ENCODE data around the gene ARFGAP2. TPM values are rescaled to one million over a fixed set of nuclear protein-coding genes. Genes with fewer than 3 reads are reported as not detected.

Gene ARFGAP2
- polyA plus RNA-seq, 2 donors, result 47.7 to 49.6 TPM

DNA sequence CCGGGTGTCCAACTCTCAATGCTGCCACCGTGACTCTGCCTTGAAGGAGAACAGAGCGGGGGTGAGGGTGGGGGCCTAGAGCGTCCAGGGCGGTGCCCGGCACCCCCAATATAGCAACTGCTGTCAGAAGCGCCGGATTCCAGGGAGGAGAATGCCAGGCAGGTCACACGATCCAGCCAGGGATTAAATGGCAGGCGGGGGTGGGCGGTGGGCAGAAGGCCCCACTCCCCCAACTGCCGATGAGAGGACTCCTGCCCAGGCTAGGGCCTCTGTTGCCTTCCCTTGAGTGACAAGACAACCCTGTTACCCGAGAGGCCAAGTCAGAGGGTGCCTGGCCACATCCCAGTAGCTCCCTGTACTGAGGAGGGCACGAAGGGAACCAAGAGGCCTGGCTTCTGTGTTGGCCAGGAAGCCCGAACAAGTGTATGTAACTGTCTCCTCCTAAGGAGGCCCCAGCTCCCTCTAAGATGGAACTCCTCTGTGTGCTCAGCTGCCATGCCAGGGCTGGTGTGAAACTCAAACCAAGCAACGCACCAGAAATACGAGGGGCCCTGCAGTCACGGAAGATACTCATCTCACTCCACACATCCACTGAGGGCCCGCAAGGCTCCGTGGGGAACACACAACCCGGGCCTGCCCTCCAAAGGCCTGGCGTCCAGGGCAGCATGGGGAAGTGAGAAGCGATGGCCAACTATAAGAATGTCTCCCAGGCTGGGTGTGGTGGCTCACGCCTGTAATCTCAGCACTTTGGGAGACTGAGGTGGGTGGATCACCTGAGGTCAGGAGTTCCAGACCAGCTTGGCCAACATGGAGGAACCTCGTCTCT is 6.6 kb upstream of the ARFGAP2 start:
- Histone ChIP-seq H3K27me3 (ENCODE audit: control insufficient read depth in 1 of 2, insufficient read depth in 2 of 2, low read length in 2 of 2) (no peaks in the 10 kb centered on the region), H3K4me3 (ENCODE audit: low read depth in 1 of 2, low read length in 2 of 2) (no peak overlapping the region), H3K4me1 (ENCODE audit: control insufficient read depth in 2 of 2, insufficient read depth in 2 of 2, low read length in 1 of 2) (peaks cover 4 to 9% of the 10 kb centered on the region in 2 donors), H3K9me3 (ENCODE audit: control insufficient read depth in 2 of 2, insufficient read depth in 1 of 2, low read depth in 1 of 2, low read length in 1 of 2) (no peaks in the 10 kb centered on the region), H3K36me3 (ENCODE audit: control insufficient read depth in 2 of 2, insufficient read depth in 2 of 2, low read length in 1 of 2) (peaks cover 0 to 25% of the 10 kb centered on the region in 2 donors), H3K27ac (ENCODE audit: low read depth in 2 of 2, low read length in 1 of 2) (peak overlapping the region in 1 of 2 donors; percentile 9)
- WGBS, 2 donors, result 83 to 85% methylated on average over 25 of the region's 25 CpGs

DNA sequence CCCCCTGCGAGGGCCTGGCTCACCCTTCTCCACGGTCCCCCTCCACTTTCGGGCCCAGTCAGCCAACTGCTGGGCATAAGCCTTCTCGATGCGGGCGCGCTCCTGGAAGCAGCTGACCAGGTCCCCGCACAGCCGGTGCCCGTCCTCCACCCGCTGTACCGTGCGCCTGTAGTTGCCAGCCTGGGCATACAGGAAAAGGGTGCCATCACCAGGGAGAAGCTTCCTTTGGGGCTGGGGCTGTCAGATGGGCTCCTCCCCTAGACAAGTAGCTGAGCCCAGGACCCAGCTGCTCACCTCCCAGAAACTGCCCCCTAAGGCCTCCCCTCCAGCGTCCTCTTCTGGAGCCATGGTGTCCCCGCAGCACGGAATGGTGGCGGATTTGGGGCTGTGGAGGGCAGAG is 5.7 kb upstream of the ARFGAP2 start:
- no peaks in the 10 kb centered on the region for H3K27me3 ChIP-seq (ENCODE audit: control insufficient read depth in 1 of 2, insufficient read depth in 2 of 2, low read length in 2 of 2)
- no peaks in the 10 kb centered on the region for H3K9me3 ChIP-seq (ENCODE audit: control insufficient read depth in 2 of 2, insufficient read depth in 1 of 2, low read depth in 1 of 2, low read length in 1 of 2)
- peaks cover 3 to 17% of the 10 kb centered on the region in 2 donors for H3K4me1 ChIP-seq (ENCODE audit: control insufficient read depth in 2 of 2, insufficient read depth in 2 of 2, low read length in 1 of 2)
- H3K36me3 ChIP-seq (ENCODE audit: control insufficient read depth in 2 of 2, insufficient read depth in 2 of 2, low read length in 1 of 2), result peaks cover 0 to 28% of the 10 kb centered on the region in 2 donors
- H3K27ac ChIP-seq (ENCODE audit: low read depth in 2 of 2, low read length in 1 of 2), result no peak overlapping the region
- WGBS, 2 donors, result 92 to 93% methylated on average over 17 of the region's 17 CpGs
- H3K4me3 ChIP-seq (ENCODE audit: low read depth in 1 of 2, low read length in 2 of 2), result no peak overlapping the region

DNA sequence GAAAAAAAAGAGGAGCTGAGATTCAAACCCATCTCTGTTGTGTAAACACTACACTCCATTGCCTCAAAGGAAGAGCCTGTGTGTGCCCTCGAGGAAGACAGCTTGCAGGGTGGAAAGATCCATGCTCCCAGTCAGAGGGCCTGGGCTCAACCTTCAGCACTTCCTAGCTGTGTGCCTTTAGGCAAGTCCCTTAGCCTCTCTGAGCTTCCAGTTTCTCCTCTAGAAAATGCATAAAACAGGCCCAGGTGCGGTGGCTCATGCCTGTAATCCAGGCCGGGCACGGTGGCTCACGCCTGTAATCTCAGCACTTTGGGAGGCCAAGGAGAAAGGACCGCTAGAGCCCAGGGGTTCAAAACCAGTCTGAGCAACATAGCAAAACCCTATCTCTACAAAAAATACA is 4.6 kb upstream of the ARFGAP2 start:
- Histone ChIP-seq H3K9me3 (ENCODE audit: control insufficient read depth in 2 of 2, insufficient read depth in 1 of 2, low read depth in 1 of 2, low read length in 1 of 2) (no peaks in the 10 kb centered on the region), H3K27ac (ENCODE audit: low read depth in 2 of 2, low read length in 1 of 2) (no peak overlapping the region), H3K4me1 (ENCODE audit: control insufficient read depth in 2 of 2, insufficient read depth in 2 of 2, low read length in 1 of 2) (peaks cover 0 to 13% of the 10 kb centered on the region in 2 donors), H3K4me3 (ENCODE audit: low read depth in 1 of 2, low read length in 2 of 2) (no peak overlapping the region), H3K36me3 (ENCODE audit: control insufficient read depth in 2 of 2, insufficient read depth in 2 of 2, low read length in 1 of 2) (peaks cover 0 to 28% of the 10 kb centered on the region in 2 donors), H3K27me3 (ENCODE audit: control insufficient read depth in 1 of 2, insufficient read depth in 2 of 2, low read length in 2 of 2) (no peaks in the 10 kb centered on the region)
- 84 to 89% methylated on average over 6 of the region's 6 CpGs for WGBS, 2 donors

DNA sequence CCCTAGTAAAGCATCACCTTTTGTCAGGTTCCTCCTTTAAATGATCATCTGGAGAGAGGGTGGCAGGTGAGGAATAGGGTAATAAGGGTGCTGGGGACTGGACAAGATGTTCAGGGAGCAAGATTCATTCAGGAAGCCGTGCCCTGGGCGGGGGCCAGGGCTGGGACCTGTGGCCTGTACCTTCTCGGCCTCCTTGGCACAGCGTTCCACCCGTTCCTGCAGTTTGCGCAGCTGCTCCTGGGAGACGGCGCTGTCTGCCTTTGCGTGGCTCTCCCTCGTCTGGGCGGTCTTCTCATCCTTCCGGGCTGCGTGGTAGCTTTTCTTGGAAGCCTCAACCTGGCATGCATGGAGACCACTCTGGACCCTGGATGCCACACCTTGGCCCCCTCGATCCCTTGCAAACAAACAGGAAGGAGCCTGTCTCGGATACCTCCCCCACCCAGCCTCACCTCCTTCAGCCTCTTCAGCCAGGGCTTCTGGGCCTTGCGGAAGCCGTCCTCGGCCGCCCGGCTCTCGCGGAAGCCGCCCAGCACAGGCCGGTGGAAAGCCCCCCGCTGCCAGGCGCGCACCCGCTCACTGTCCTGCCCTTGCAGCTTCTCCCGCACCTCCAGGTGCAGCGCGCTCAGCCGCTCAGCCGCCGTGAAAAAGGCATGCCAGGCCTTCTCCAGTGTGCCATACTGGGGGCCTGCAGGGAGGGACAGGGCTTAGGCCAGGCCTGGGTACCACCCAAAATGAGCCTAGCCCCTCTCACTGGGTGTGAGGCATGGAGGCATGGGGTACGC is 3.5 kb upstream of the ARFGAP2 start:
- Histone ChIP-seq H3K4me1 (ENCODE audit: control insufficient read depth in 2 of 2, insufficient read depth in 2 of 2, low read length in 1 of 2) (peaks cover 2 to 18% of the 10 kb centered on the region in 2 donors), H3K9me3 (ENCODE audit: control insufficient read depth in 2 of 2, insufficient read depth in 1 of 2, low read depth in 1 of 2, low read length in 1 of 2) (no peaks in the 10 kb centered on the region), H3K27me3 (ENCODE audit: control insufficient read depth in 1 of 2, insufficient read depth in 2 of 2, low read length in 2 of 2) (no peaks in the 10 kb centered on the region), H3K27ac (ENCODE audit: low read depth in 2 of 2, low read length in 1 of 2) (no peak overlapping the region), H3K4me3 (ENCODE audit: low read depth in 1 of 2, low read length in 2 of 2) (no peak overlapping the region), H3K36me3 (ENCODE audit: control insufficient read depth in 2 of 2, insufficient read depth in 2 of 2, low read length in 1 of 2) (peaks cover 0 to 28% of the 10 kb centered on the region in 2 donors)
- WGBS, 2 donors, result 94 to 95% methylated on average over 33 to 35 of the region's 35 CpGs

DNA sequence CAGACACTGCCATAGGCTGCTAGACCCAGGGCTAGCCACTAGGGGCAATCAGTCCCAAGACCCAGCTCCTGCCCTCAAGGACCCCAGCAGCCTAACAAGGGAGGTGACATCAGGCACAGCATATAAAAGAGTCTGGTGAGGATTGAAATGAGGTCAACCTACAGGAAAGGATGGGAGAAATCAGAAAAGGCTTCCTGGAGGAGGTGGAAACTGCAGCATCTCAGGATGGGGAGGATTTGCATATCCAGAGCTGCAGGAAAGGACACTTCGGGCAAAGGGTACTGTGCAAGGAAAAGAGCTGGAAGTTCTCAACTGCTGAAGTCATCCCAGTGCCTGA is 2.9 kb upstream of the ARFGAP2 start:
- WGBS, 2 donors, result 87 to 89% methylated on average over 1 of the region's 1 CpG
- H3K36me3 ChIP-seq (ENCODE audit: control insufficient read depth in 2 of 2, insufficient read depth in 2 of 2, low read length in 1 of 2), result peaks cover 0 to 33% of the 10 kb centered on the region in 2 donors

GRCh38 chr11:47178737-47179654 is 2.3 kb upstream of the ARFGAP2 start:
- H3K27me3 ChIP-seq (ENCODE audit: control insufficient read depth in 1 of 2, insufficient read depth in 2 of 2, low read length in 2 of 2), result no peaks in the 10 kb centered on the region
- WGBS, 2 donors, result 90% methylated on average over 23 of the region's 23 CpGs
- no peak overlapping the region for H3K27ac ChIP-seq (ENCODE audit: low read depth in 2 of 2, low read length in 1 of 2)
- H3K4me1 ChIP-seq (ENCODE audit: control insufficient read depth in 2 of 2, insufficient read depth in 2 of 2, low read length in 1 of 2), result peaks cover 2 to 14% of the 10 kb centered on the region in 2 donors
- H3K9me3 ChIP-seq (ENCODE audit: control insufficient read depth in 2 of 2, insufficient read depth in 1 of 2, low read depth in 1 of 2, low read length in 1 of 2), result no peaks in the 10 kb centered on the region
- H3K4me3 ChIP-seq (ENCODE audit: low read depth in 1 of 2, low read length in 2 of 2), result no peak overlapping the region
- peaks cover 0 to 33% of the 10 kb centered on the region in 2 donors for H3K36me3 ChIP-seq (ENCODE audit: control insufficient read depth in 2 of 2, insufficient read depth in 2 of 2, low read length in 1 of 2)

More for the DNA sequence above, 2.9 kb upstream of the ARFGAP2 start:
- H3K27me3 ChIP-seq (ENCODE audit: control insufficient read depth in 1 of 2, insufficient read depth in 2 of 2, low read length in 2 of 2), result no peaks in the 10 kb centered on the region
- no peak overlapping the region for H3K27ac ChIP-seq (ENCODE audit: low read depth in 2 of 2, low read length in 1 of 2)
- no peak overlapping the region for H3K4me3 ChIP-seq (ENCODE audit: low read depth in 1 of 2, low read length in 2 of 2)
- H3K4me1 ChIP-seq (ENCODE audit: control insufficient read depth in 2 of 2, insufficient read depth in 2 of 2, low read length in 1 of 2), result peaks cover 2 to 18% of the 10 kb centered on the region in 2 donors
- no peaks in the 10 kb centered on the region for H3K9me3 ChIP-seq (ENCODE audit: control insufficient read depth in 2 of 2, insufficient read depth in 1 of 2, low read depth in 1 of 2, low read length in 1 of 2)

- Histone ChIP-seq H3K27me3 (ENCODE audit: control insufficient read depth in 1 of 2, insufficient read depth in 2 of 2, low read length in 2 of 2) (no peaks in the 10 kb centered on the region), H3K4me3 (ENCODE audit: low read depth in 1 of 2, low read length in 2 of 2) (no peak overlapping the region), H3K36me3 (ENCODE audit: control insufficient read depth in 2 of 2, insufficient read depth in 2 of 2, low read length in 1 of 2) (peaks cover under 1 to 38% of the 10 kb centered on the region in 2 donors), H3K27ac (ENCODE audit: low read depth in 2 of 2, low read length in 1 of 2) (peak overlapping the region; percentile 97 to 98), H3K4me1 (ENCODE audit: control insufficient read depth in 2 of 2, insufficient read depth in 2 of 2, low read length in 1 of 2) (peaks cover 2 to 13% of the 10 kb centered on the region in 2 donors), H3K9me3 (ENCODE audit: control insufficient read depth in 2 of 2, insufficient read depth in 1 of 2, low read depth in 1 of 2, low read length in 1 of 2) (no peaks in the 10 kb centered on the region)
- WGBS, 2 donors, result 86 to 89% methylated on average over 10 to 11 of the region's 11 CpGs
Measured at GRCh38 chr11:47178316-47178715, 1.6 kb upstream of the ARFGAP2 start.

DNA sequence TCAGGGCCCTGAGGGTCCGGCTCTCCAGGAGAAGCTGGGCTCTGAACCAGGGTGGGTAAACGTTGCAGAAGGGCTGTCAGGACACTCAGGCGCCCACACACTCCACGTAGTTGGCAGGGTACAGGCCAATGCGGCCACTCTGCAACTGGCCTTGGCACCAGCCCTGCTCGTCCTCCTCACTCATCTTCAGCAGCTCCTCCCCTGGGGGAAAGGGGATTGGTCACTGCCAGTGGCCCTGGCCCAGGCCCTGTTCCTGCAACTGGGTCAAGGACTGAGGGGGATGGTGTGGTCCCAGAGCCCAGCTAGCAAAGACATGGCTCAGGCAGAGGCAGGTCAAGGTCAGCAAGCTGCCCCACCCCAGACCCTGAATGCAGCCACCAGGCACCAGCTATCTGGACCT is 1.2 kb upstream of the ARFGAP2 start:
- Histone ChIP-seq H3K27me3 (ENCODE audit: control insufficient read depth in 1 of 2, insufficient read depth in 2 of 2, low read length in 2 of 2) (no peaks in the 10 kb centered on the region), H3K4me1 (ENCODE audit: control insufficient read depth in 2 of 2, insufficient read depth in 2 of 2, low read length in 1 of 2) (peaks cover 2 to 16% of the 10 kb centered on the region in 2 donors), H3K27ac (ENCODE audit: low read depth in 2 of 2, low read length in 1 of 2) (peak overlapping the region; percentile 97 to 98), H3K4me3 (ENCODE audit: low read depth in 1 of 2, low read length in 2 of 2) (no peak overlapping the region), H3K9me3 (ENCODE audit: control insufficient read depth in 2 of 2, insufficient read depth in 1 of 2, low read depth in 1 of 2, low read length in 1 of 2) (no peaks in the 10 kb centered on the region), H3K36me3 (ENCODE audit: control insufficient read depth in 2 of 2, insufficient read depth in 2 of 2, low read length in 1 of 2) (peaks cover 5 to 39% of the 10 kb centered on the region in 2 donors)
- WGBS, 2 donors, result 47 to 48% methylated on average over 6 of the region's 6 CpGs
